AG09309 (cell line): ENCODE measurements around the gene TP53I13.

ENCODE experiments used
- DNase-seq: peaks from one replicate; pipeline ENCODE4 v3.0.0-alpha.2; 2010; ENCODE audit warnings: low read depth
- H3K4me3 ChIP-seq: 2 replicates; pipeline ENCODE4 v1.5.1; 2011; ENCODE audit warnings: mild to moderate bottlenecking, low read depth, low read length, moderate library complexity; ENCODE audit not compliant: control insufficient read depth
- CTCF ChIP-seq: IDR thresholded peaks from 2 replicates; pipeline ENCODE4 v1.5.1; 2011; ENCODE audit warnings: mild to moderate bottlenecking, low read depth, low read length, inconsistent platforms; ENCODE audit not compliant: insufficient read depth, control insufficient read depth; ENCODE audit errors: missing control alignments

The TP53I13 gene

GRCh38 chr17:29568331-29569244 is at the start of gene TP53I13:
Gene TP53I13 (plus strand): TSS chr17:29568701. CDS start chr17:29568759, 58 bp downstream.
- no peak for TF ChIP-seq CTCF
- DNase-seq = no peak

GRCh38 chr17:29524692-29525091 is 43.8 kb upstream of the TP53I13 start:
- DNase-seq = no peak
- no peak overlapping the region for H3K4me3 ChIP-seq
- no peak for TF ChIP-seq CTCF

More at GRCh38 chr17:29568331-29569244, at the start of gene TP53I13:
- peak within 1 kb of the TSS; percentile 77 for H3K4me3 ChIP-seq

GRCh38 chr17:29526322-29526721 is 42.2 kb upstream of the TP53I13 start:
- no peak for DNase-seq
- no peak for TF ChIP-seq CTCF
- no peak overlapping the region for H3K4me3 ChIP-seq

- TF ChIP-seq CTCF = no peak
- DNase-seq = no peak
- no peak overlapping the region for H3K4me3 ChIP-seq
Observed at GRCh38 chr17:29533976-29534375, 34.5 kb upstream of the TP53I13 start.

GRCh38 chr17:29544066-29544465 is 24.4 kb upstream of the TP53I13 start:
- TF ChIP-seq CTCF = no peak
- no peak for DNase-seq
- no peak overlapping the region for H3K4me3 ChIP-seq

- no peak for DNase-seq
- no peak overlapping the region for H3K4me3 ChIP-seq
- TF ChIP-seq CTCF = no peak
Observed at GRCh38 chr17:29546085-29546484, 22.4 kb upstream of the TP53I13 start.
